Heart right ventricle (tissue), 16 donors: ENCODE results near the gene IRGQ. TPM values are rescaled to one million over a fixed set of nuclear protein-coding genes. Genes with fewer than 3 reads are reported as not detected.
A peak's percentile ranks its signal among the peaks of the same experiment; 100 is the strongest.

Source experiments
- ATAC-seq, 8 donors: fragments of 200-7000 bp; cut with Tn5 transposase; one replicate each; pipeline ENCODE4 v1.9.1; 2020; ENCODE audit warnings: mild to moderate bottlenecking in 8 of 8, moderate library complexity in 8 of 8, moderate number of reproducible peaks in 1 of 8
- DNase-seq, 2 donors: peaks; one replicate each; pipeline ENCODE4 v3.0.0-alpha.2; 2020
- H3K27ac ChIP-seq, 10 donors: fragments of 200-600 bp; sonication (generic) in 2 of 10; one replicate each; pipeline versions ENCODE4 v1.5.0 to v1.8.0; 2020 to 2022; ENCODE audit warnings: mild to moderate bottlenecking in 3 of 10
- H3K27me3 ChIP-seq, 7 donors: fragments of 200-600 bp; one replicate each; pipeline ENCODE4 v1.8.0; 2021 to 2022; ENCODE audit warnings: mild to moderate bottlenecking in 2 of 7
- H3K36me3 ChIP-seq, 9 donors: fragments of 200-600 bp; sonication (generic) in 1 of 9; one replicate each; pipeline versions ENCODE4 v1.5.0 to v1.8.0; 2020 to 2022; ENCODE audit warnings: mild to moderate bottlenecking in 2 of 9
- H3K4me1 ChIP-seq, 9 donors: fragments of 200-600 bp; sonication (generic) in 1 of 9; one replicate each; pipeline versions ENCODE4 v1.5.0 to v1.8.0; 2020 to 2022; ENCODE audit warnings: mild to moderate bottlenecking in 4 of 9
- H3K4me3 ChIP-seq, 10 donors: fragments of 200-600 bp; sonication (generic) in 2 of 10; one replicate each; pipeline versions ENCODE4 v1.5.0 to v1.8.0; 2020 to 2022; ENCODE audit warnings: mild to moderate bottlenecking in 7 of 10, moderate library complexity in 2 of 10
- H3K9me3 ChIP-seq, 11 donors: fragments of 200-600 bp in 10 of 11; sonication (generic) in 2 of 11; one replicate each; pipeline versions ENCODE4 v1.5.0 to v1.8.0; 2013 to 2022; ENCODE audit warnings: mild to moderate bottlenecking in 2 of 11, control low read depth in 1 of 11, moderate library complexity in 1 of 11
- CTCF ChIP-seq, 9 donors: fragments of 200-600 bp; sonication (generic) in 2 of 9; IDR thresholded peaks; one replicate each; pipeline versions ENCODE4 v1.5.0 to v1.8.0; 2021 to 2022; ENCODE audit warnings: antibody characterized with exemption in 9 of 9, mild to moderate bottlenecking in 5 of 9, moderate library complexity in 1 of 9
- WGBS, 2 donors: extraction: QIAGEN DNeasy Blood & Tissue Kit; methylation state at CpG; one replicate each; pipeline ENCODE4 v1.1.7; 2013; ENCODE audit warnings: inconsistent platforms in 1 of 2; 5-methylcytosine and 5-hydroxymethylcytosine counted together
- intact Hi-C, 10 donors: fragments of 100-400 bp; cut with DNase I; formaldehyde crosslinking; loops; one replicate each; pipeline versions ENCODE4 v1.11.1 to v1.14.2; 2022
- polyA plus RNA-seq, 2 donors: library from polyadenylated mRNA; stranded (reverse); fragments of 200-250 nt; gene quantifications; one replicate each; pipeline ENCODE4 v1.2.3, GENCODE V29; 2013
- total RNA-seq, 10 donors: library from RNA; stranded (reverse); fragmentation: NEBNext Ultra II Directional in 3 of 10; extraction: Animal tissue kit (Norgen Biotek cat#: 25700) in 3 of 10; gene quantifications; one replicate each; pipeline versions ENCODE4 v1.2.1 to v1.2.4, GENCODE V29; 2021 to 2023
- donor health status: Arrhythmogenic right ventricular cardiomyopathy.
- donor health status: ischemic (EF 13 %, LVEDD 7.1; RV severe dilation, severe dysfunction).
- donor health status: healthy with polysubstance abuse.
- donor health status: DM: no; HTN: yes; CAD: no.
- donor health status: DM: no; HTN: no; CAD: no.
- donor health status: ischemic (EF 25% LVEDD 6.9; RV normal size, moderate dysfunction).
- donor health status: ischemic (EF 25% LVEDD 5.7; RV mildly dilated, moderate dysfunction).
- donor health status: healthy.
- donor health status: DM: yes; HTN: yes; CAD: no.
- donor health status: Ischemic cardiomyopathy.
- donor health status: ischemic (EF 35%, LVEDD 5.7; RV mildly dilated, moderate dysfunction).
- donor health status: nonischemic (EF 11% LVEDD 7.7; RV severe dilation, severe dysfunction).
- donor health status: DM: yes; HTN: yes; CAD: no.
- donor health status: PGD.
- donor health status: ischemic (EF 29% LVEDD 5.4; RV normal size, mild dysfunction).
- donor health status: nonischemic (EF 23%, LVEDD 6.1; RV moderate dilation, normal function).

IRGQ gene
- total and polyA plus RNA-seq, 12 donors: 5.6 to 34.2 (median 26.4) TPM

DNA sequence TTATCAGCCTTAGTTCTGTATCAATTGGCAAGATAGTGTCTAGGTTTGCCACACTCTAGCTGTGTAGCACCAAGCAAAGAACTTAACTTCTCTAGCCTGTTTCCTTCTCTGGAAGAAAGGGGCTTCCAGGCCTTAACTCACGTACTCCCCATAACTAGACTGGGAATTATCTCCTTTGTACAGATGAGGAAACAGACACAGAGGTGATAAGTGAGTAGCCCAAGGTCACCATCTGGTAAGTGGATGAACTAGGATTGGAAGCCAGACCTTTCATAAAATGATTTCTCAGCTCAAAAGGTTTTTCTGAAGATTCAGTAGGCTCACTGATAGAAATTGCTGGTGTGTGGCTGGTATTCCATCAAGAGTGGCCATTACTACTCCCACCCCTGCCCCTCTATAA is 20.4 kb upstream of the IRGQ start:
- 39 to 59% methylated on average over 1 of the region's 1 CpG for WGBS, 2 donors
- Histone ChIP-seq H3K4me3 (no peak overlapping the region), H3K9me3 (no peaks in the 10 kb centered on the region), H3K36me3 (peaks cover 0 to 32% (median 4%) of the 10 kb centered on the region in 9 donors), H3K27me3 (no peaks in the 10 kb centered on the region), H3K4me1 (peaks cover 0 to 24% (median 7%) of the 10 kb centered on the region in 9 donors), H3K27ac (no peak overlapping the region)
- intact Hi-C loops: no loop called here
- ATAC-seq (no peak), DNase-seq (no peak)
- TF ChIP-seq CTCF (IDR thresholded peaks at IDR 0.05): no peak

GRCh38 chr19:43612374-43612773 is 16.4 kb upstream of the IRGQ start:
- Histone ChIP-seq H3K36me3 (peaks cover 0 to 52% (median 4%) of the 10 kb centered on the region in 9 donors), H3K4me1 (no peaks in the 10 kb centered on the region), H3K27ac (no peak overlapping the region), H3K4me3 (no peak overlapping the region), H3K9me3 (no peaks in the 10 kb centered on the region), H3K27me3 (no peaks in the 10 kb centered on the region)
- no peak for TF ChIP-seq CTCF (IDR thresholded peaks at IDR 0.05)
- ATAC-seq (no peak), DNase-seq (no peak)
- WGBS, 2 donors: 97 to 98% methylated on average over 12 of the region's 12 CpGs
- intact Hi-C loops: no loop called here

GRCh38 chr19:43611788-43612187 is 15.9 kb upstream of the IRGQ start, which contains the start of gene SRRM5:
TSS of gene SRRM5 (plus strand) at chr19:43612088. CDS start at chr19:43612122, 34 bp downstream.
- Histone ChIP-seq H3K27me3 (no peaks in the 10 kb centered on the region), H3K4me1 (peaks cover 0 to 3% (median 0%) of the 10 kb centered on the region in 9 donors), H3K9me3 (no peaks in the 10 kb centered on the region), H3K27ac (no peak within 1 kb of the TSS), H3K4me3 (no peak within 1 kb of the TSS), H3K36me3 (peaks cover 0 to 56% (median 4%) of the 10 kb centered on the region in 9 donors)
- intact Hi-C loops: no loop called here
- no peak for TF ChIP-seq CTCF (IDR thresholded peaks at IDR 0.05)
- DNase-seq (no peak), ATAC-seq (peak in 1 of 8 donors; percentile 24)
- 93 to 96% methylated on average over 3 of the region's 3 CpGs for WGBS, 2 donors

- H3K4me1 ChIP-seq: peaks cover 0 to 7% (median 0%) of the 10 kb centered on the region in 9 donors
- peaks cover 0 to 63% (median 4%) of the 10 kb centered on the region in 9 donors for H3K36me3 ChIP-seq
- no peaks in the 10 kb centered on the region for H3K9me3 ChIP-seq
- ATAC-seq (no peak), DNase-seq (no peak)
- TF ChIP-seq CTCF (IDR thresholded peaks at IDR 0.05): no peak
- no peaks in the 10 kb centered on the region for H3K27me3 ChIP-seq
- no peak overlapping the region for H3K4me3 ChIP-seq
- intact Hi-C loops: no loop called here
- no peak overlapping the region for H3K27ac ChIP-seq
- WGBS, 2 donors: 72 to 77% methylated on average over 3 of the region's 3 CpGs
These were observed 14.6 kb upstream of the IRGQ start for GRCh38 chr19:43610493-43610892.
